ENCODE data around the gene MAGI1. TPM values are rescaled to one million over a fixed set of nuclear protein-coding genes. Genes with fewer than 3 reads are reported as not detected.

The MAGI1 gene
- total RNA-seq, 3 donors from 2014 or later (not counting 1 experiment from before 2014, with no cell fraction given): not detected

GRCh38 chr3:65936908-65937638 lies 101.6 kb downstream of the MAGI1 start:
- intact Hi-C loops (cut with micrococcal nuclease): no loop called here
- Histone ChIP-seq H3K9me3 (ENCODE audit: control insufficient read depth, insufficient read depth, low read length) (no peaks in the 10 kb centered on the region), H3K36me3 (ENCODE audit: control insufficient read depth, insufficient read depth, low read length) (no peaks in the 10 kb centered on the region), H3K27ac (ENCODE audit: low read length) (no peak overlapping the region), H3K27me3 (ENCODE audit: control insufficient read depth, insufficient read depth, low read length) (no peaks in the 10 kb centered on the region), H3K4me3 (ENCODE audit: low read length) (no peak overlapping the region), H3K4me1 (ENCODE audit: control insufficient read depth, insufficient read depth, low read length) (no peaks in the 10 kb centered on the region)
- H3K27ac Mint-ChIP-seq: no peak overlapping the region
- no peak for TF ChIP-seq CTCF (IDR thresholded peaks at IDR 0.05)
- H3K27me3 Mint-ChIP-seq (ENCODE audit: low read depth in 2 of 2): no peaks in the 10 kb centered on the region
- H3K4me3 Mint-ChIP-seq: no peak overlapping the region
- H3K9me3 Mint-ChIP-seq: peaks cover 0 to 5% of the 10 kb centered on the region in 2 donors
- WGBS (ENCODE audit: insufficient coverage): 0% methylated on average over 5 of the region's 5 CpGs
- ATAC-seq (peak in 1 of 3 donors; percentile 57), DNase-seq (no peak)
- peaks cover 0 to 7% of the 10 kb centered on the region in 2 donors for H3K4me1 Mint-ChIP-seq
- H3K36me3 Mint-ChIP-seq: no peaks in the 10 kb centered on the region

- H3K27ac Mint-ChIP-seq: no peak overlapping the region
- no peaks in the 10 kb centered on the region for H3K4me1 ChIP-seq (ENCODE audit: control insufficient read depth, insufficient read depth, low read length)
- no peak overlapping the region for H3K4me3 ChIP-seq (ENCODE audit: low read length)
- H3K4me3 Mint-ChIP-seq: no peak overlapping the region
- no peaks in the 10 kb centered on the region for H3K27me3 ChIP-seq (ENCODE audit: control insufficient read depth, insufficient read depth, low read length)
- peaks cover 0 to 5% of the 10 kb centered on the region in 2 donors for H3K9me3 Mint-ChIP-seq
- no peaks in the 10 kb centered on the region for H3K36me3 ChIP-seq (ENCODE audit: control insufficient read depth, insufficient read depth, low read length)
- no peaks in the 10 kb centered on the region for H3K9me3 ChIP-seq (ENCODE audit: control insufficient read depth, insufficient read depth, low read length)
- ATAC-seq: no peak
- intact Hi-C loops (cut with micrococcal nuclease): no loop called here
- no peaks in the 10 kb centered on the region for H3K36me3 Mint-ChIP-seq
- peaks cover 0 to 7% of the 10 kb centered on the region in 2 donors for H3K4me1 Mint-ChIP-seq
- no peaks in the 10 kb centered on the region for H3K27me3 Mint-ChIP-seq (ENCODE audit: low read depth in 2 of 2)
- no peak for TF ChIP-seq CTCF (IDR thresholded peaks at IDR 0.05)
- WGBS (ENCODE audit: insufficient coverage): 94% methylated on average over 1 of the region's 1 CpG
- H3K27ac ChIP-seq (ENCODE audit: low read length): no peak overlapping the region
- no peak for DNase-seq
These were observed 103.0 kb downstream of the MAGI1 start for GRCh38 chr3:65935724-65936123.

- Mint-ChIP-seq H3K4me3 (no peak overlapping the region), H3K27ac (no peak overlapping the region), H3K36me3 (no peaks in the 10 kb centered on the region), H3K4me1 (no peaks in the 10 kb centered on the region), H3K9me3 (peaks cover 0 to 7% of the 10 kb centered on the region in 2 donors), H3K27me3 (ENCODE audit: low read depth in 2 of 2) (no peaks in the 10 kb centered on the region)
- Histone ChIP-seq H3K27ac (ENCODE audit: low read length) (no peak overlapping the region), H3K36me3 (ENCODE audit: control insufficient read depth, insufficient read depth, low read length) (no peaks in the 10 kb centered on the region), H3K9me3 (ENCODE audit: control insufficient read depth, insufficient read depth, low read length) (no peaks in the 10 kb centered on the region), H3K27me3 (ENCODE audit: control insufficient read depth, insufficient read depth, low read length) (no peaks in the 10 kb centered on the region), H3K4me3 (ENCODE audit: low read length) (no peak overlapping the region), H3K4me1 (ENCODE audit: control insufficient read depth, insufficient read depth, low read length) (no peaks in the 10 kb centered on the region)
- no peak for ATAC-seq
- no peak for TF ChIP-seq CTCF (IDR thresholded peaks at IDR 0.05)
- WGBS (ENCODE audit: insufficient coverage): 89% methylated on average over 6 of the region's 6 CpGs
- intact Hi-C loops (cut with micrococcal nuclease): no loop called here
- DNase-seq: no peak
These were observed 108.1 kb downstream of the MAGI1 start for GRCh38 chr3:65930648-65931047.

- Mint-ChIP-seq H3K9me3 (peaks cover 0 to 3% of the 10 kb centered on the region in 2 donors), H3K4me3 (no peak overlapping the region), H3K36me3 (no peaks in the 10 kb centered on the region), H3K27me3 (ENCODE audit: low read depth in 2 of 2) (no peaks in the 10 kb centered on the region), H3K4me1 (no peaks in the 10 kb centered on the region), H3K27ac (no peak overlapping the region)
- intact Hi-C loops (cut with micrococcal nuclease): no loop called here
- no peak for TF ChIP-seq CTCF (IDR thresholded peaks at IDR 0.05)
- no peak overlapping the region for H3K27ac ChIP-seq (ENCODE audit: low read length)
- ATAC-seq: no peak
- H3K9me3 ChIP-seq (ENCODE audit: control insufficient read depth, insufficient read depth, low read length): no peaks in the 10 kb centered on the region
- no peak for DNase-seq
- 76% methylated on average over 2 of the region's 2 CpGs for WGBS (ENCODE audit: insufficient coverage)
- H3K36me3 ChIP-seq (ENCODE audit: control insufficient read depth, insufficient read depth, low read length): no peaks in the 10 kb centered on the region
- no peak overlapping the region for H3K4me3 ChIP-seq (ENCODE audit: low read length)
- no peaks in the 10 kb centered on the region for H3K4me1 ChIP-seq (ENCODE audit: control insufficient read depth, insufficient read depth, low read length)
- no peaks in the 10 kb centered on the region for H3K27me3 ChIP-seq (ENCODE audit: control insufficient read depth, insufficient read depth, low read length)
These were observed 110.6 kb downstream of the MAGI1 start for GRCh38 chr3:65928110-65928509.

Measured in natural killer cell (primary cell).